Astrocyte (in vitro differentiated cells and primary cell): ENCODE data around the gene SLC26A9. TPM values are rescaled to one million over a fixed set of nuclear protein-coding genes. Genes with fewer than 3 reads are reported as not detected.
A peak's percentile ranks its signal among the peaks of the same experiment; 100 is the strongest.

Source experiments
- DNase-seq: peaks from one replicate; pipeline ENCODE4 v3.0.0-alpha.2; 2010; ENCODE audit warnings: low read depth
- FAIRE-seq: peaks from 2 replicates; lab custom pipeline; 2011; peaks lifted over from hg19 to GRCh38; lab: Jason Lieb, UNC
- H2AFZ ChIP-seq: 2 replicates; pipeline ENCODE4 v1.6.0; 2012; ENCODE audit warnings: low read depth, low read length, inconsistent platforms
- H3K27ac ChIP-seq: 2 replicates; pipeline ENCODE4 v1.5.1; 2011; ENCODE audit warnings: low read depth, low read length, inconsistent platforms
- H3K27me3 ChIP-seq: 2 replicates; pipeline ENCODE4 v1.6.0; 2011; ENCODE audit warnings: low read length, inconsistent platforms; ENCODE audit not compliant: insufficient read depth
- H3K36me3 ChIP-seq: 2 replicates; pipeline ENCODE4 v1.5.1; 2011; ENCODE audit warnings: low read length, inconsistent platforms; ENCODE audit not compliant: insufficient read depth
- H3K4me1 ChIP-seq: 2 replicates; pipeline ENCODE4 v1.5.1; 2011; ENCODE audit warnings: low read length, inconsistent platforms; ENCODE audit not compliant: insufficient read depth
- H3K4me2 ChIP-seq: 2 replicates; pipeline ENCODE4 v1.6.0; 2012; ENCODE audit warnings: low read length, inconsistent platforms
- H3K4me3 ChIP-seq: 2 replicates; pipeline ENCODE4 v1.5.1; 2011; ENCODE audit warnings: low read depth, mild to moderate bottlenecking, low read length, inconsistent platforms; ENCODE audit not compliant: insufficient read depth
- H3K79me2 ChIP-seq: 2 replicates; pipeline ENCODE4 v1.6.0; 2012; ENCODE audit warnings: mild to moderate bottlenecking, low read length, inconsistent platforms; ENCODE audit not compliant: insufficient read depth
- H3K9ac ChIP-seq: 2 replicates; pipeline ENCODE4 v1.6.0; 2012; ENCODE audit warnings: mild to moderate bottlenecking, low read length, inconsistent platforms
- H3K9me3 ChIP-seq: 2 replicates; pipeline ENCODE4 v1.5.1; 2012; ENCODE audit warnings: low read depth, mild to moderate bottlenecking, low read length, inconsistent platforms; ENCODE audit not compliant: insufficient read depth
- H4K20me1 ChIP-seq: 2 replicates; pipeline ENCODE4 v1.6.0; 2012; ENCODE audit warnings: low read length, inconsistent platforms; ENCODE audit not compliant: insufficient read depth
- H3K27ac Mint-ChIP-seq: one replicate; pipeline ENCODE4 v1.8.0; 2021; ENCODE audit warnings: mild to moderate bottlenecking, mixed read lengths; ENCODE audit not compliant: unreplicated experiment
- H3K27me3 Mint-ChIP-seq: one replicate; pipeline ENCODE4 v1.8.0; 2021; ENCODE audit warnings: low read depth, mixed read lengths; ENCODE audit not compliant: unreplicated experiment
- H3K36me3 Mint-ChIP-seq: one replicate; pipeline ENCODE4 v1.8.0; 2021; ENCODE audit warnings: low read depth, mixed read lengths; ENCODE audit not compliant: unreplicated experiment
- H3K4me1 Mint-ChIP-seq: one replicate; pipeline ENCODE4 v1.8.0; 2021; ENCODE audit warnings: low read depth, mixed read lengths; ENCODE audit not compliant: unreplicated experiment
- H3K4me3 Mint-ChIP-seq: one replicate; pipeline ENCODE4 v1.8.0; 2021; ENCODE audit warnings: mild to moderate bottlenecking, moderate library complexity, mixed read lengths; ENCODE audit not compliant: unreplicated experiment
- H3K9me3 Mint-ChIP-seq: one replicate; pipeline ENCODE4 v1.8.0; 2021; ENCODE audit warnings: mild to moderate bottlenecking, mixed read lengths; ENCODE audit not compliant: unreplicated experiment
- CTCF ChIP-seq: IDR thresholded peaks from 2 replicates; pipeline ENCODE4 v1.5.1; 2011; ENCODE audit warnings: low read depth, mild to moderate bottlenecking, inconsistent platforms, low read length, moderate library complexity; ENCODE audit not compliant: insufficient read depth
- EZH2 ChIP-seq: IDR thresholded peaks from 2 replicates; pipeline ENCODE4 v1.6.1; 2012; ENCODE audit warnings: mild to moderate bottlenecking, low read length, inconsistent platforms; ENCODE audit not compliant: insufficient read depth
- total RNA-seq: library from RNA; stranded (reverse); gene quantifications from 2 replicates; pipeline ENCODE4 v1.2.1, GENCODE V29; 2021

SLC26A9 gene
- total RNA-seq, 1 donor from 2014 or later, result not detected

DNA sequence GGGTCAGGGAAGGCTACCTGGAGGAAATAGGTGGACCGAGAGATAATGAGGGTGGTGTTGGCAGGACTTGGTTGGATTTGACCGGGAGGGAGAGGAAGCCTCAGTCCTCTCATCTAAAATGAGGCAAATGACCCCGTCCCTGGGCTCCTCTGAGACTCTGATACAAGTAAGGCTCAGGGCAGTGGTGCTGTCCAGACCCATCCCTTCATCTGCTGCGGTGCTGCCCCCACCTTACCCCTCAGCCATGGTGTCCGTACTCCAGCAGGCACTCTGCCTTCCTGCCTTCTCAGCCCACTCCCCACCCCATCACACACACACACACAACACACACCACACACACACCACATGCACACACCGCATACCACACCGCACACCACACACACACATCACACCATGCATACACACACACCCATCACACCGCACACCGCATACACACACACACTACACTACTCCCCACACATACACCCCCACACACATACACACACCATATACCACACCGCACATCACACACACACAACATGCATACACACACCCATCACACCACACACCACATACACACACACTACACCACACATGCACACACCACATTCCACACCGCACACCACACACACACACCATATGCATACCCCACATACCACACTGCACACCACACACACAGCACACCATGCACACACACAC lies 29.4 kb upstream of the SLC26A9 start:
- H3K4me3 ChIP-seq, result no peak overlapping the region
- no peaks in the 10 kb centered on the region for H3K9me3 Mint-ChIP-seq
- no peaks in the 10 kb centered on the region for H3K36me3 ChIP-seq
- FAIRE-seq (no peak), DNase-seq (peak; percentile 58)
- peaks cover 5% of the 10 kb centered on the region for H3K4me1 ChIP-seq
- no peaks in the 10 kb centered on the region for H3K9me3 ChIP-seq
- no peak overlapping the region for H3K27ac Mint-ChIP-seq
- no peaks in the 10 kb centered on the region for H4K20me1 ChIP-seq
- no peak overlapping the region for H3K4me2 ChIP-seq
- H3K27me3 Mint-ChIP-seq, result peaks cover 15% of the 10 kb centered on the region
- H3K9ac ChIP-seq, result no peak overlapping the region
- no peaks in the 10 kb centered on the region for H3K27me3 ChIP-seq
- TF ChIP-seq EZH2, result no peak
- TF ChIP-seq CTCF, result no peak
- H2AFZ ChIP-seq, result no peak overlapping the region
- H3K36me3 Mint-ChIP-seq, result no peaks in the 10 kb centered on the region
- H3K4me3 Mint-ChIP-seq, result no peak overlapping the region
- no peaks in the 10 kb centered on the region for H3K79me2 ChIP-seq
- peaks cover 7% of the 10 kb centered on the region for H3K4me1 Mint-ChIP-seq
- no peak overlapping the region for H3K27ac ChIP-seq

DNA sequence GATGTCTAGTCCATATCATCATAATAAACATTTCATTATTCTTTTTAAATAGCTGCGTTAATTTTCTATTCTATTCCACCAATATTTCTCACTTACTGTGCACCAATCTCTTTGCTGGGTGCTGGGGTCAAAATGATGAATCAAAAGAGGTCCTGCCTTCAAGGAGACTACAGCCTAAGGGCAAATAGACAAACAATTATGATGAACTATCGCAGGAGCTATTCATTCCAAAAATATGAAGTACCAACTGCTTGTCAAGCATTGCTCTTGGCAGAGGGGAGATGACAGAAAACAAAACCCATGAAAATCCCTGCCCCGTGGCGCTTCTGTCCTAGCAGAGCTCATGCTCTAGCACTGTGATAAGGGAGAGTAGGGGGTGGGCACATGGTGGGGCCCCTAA lies 28.8 kb upstream of the SLC26A9 start:
- H3K79me2 ChIP-seq, result no peaks in the 10 kb centered on the region
- no peak overlapping the region for H3K27ac ChIP-seq
- no peaks in the 10 kb centered on the region for H3K36me3 ChIP-seq
- FAIRE-seq, result no peak
- no peak overlapping the region for H2AFZ ChIP-seq
- Mint-ChIP-seq H3K27ac (no peak overlapping the region), H3K36me3 (no peaks in the 10 kb centered on the region), H3K4me3 (no peak overlapping the region), H3K27me3 (peaks cover 19% of the 10 kb centered on the region), H3K4me1 (peaks cover 5% of the 10 kb centered on the region), H3K9me3 (no peaks in the 10 kb centered on the region)
- no peaks in the 10 kb centered on the region for H3K27me3 ChIP-seq
- H3K9ac ChIP-seq, result no peak overlapping the region
- no peak overlapping the region for H3K4me2 ChIP-seq
- H3K9me3 ChIP-seq, result no peaks in the 10 kb centered on the region
- TF ChIP-seq CTCF (no peak), EZH2 (no peak)
- DNase-seq, result no peak
- H3K4me3 ChIP-seq, result no peak overlapping the region
- peaks cover 4% of the 10 kb centered on the region for H3K4me1 ChIP-seq
- H4K20me1 ChIP-seq, result no peaks in the 10 kb centered on the region

- Histone ChIP-seq H3K27ac (no peak overlapping the region), H3K36me3 (no peaks in the 10 kb centered on the region), H3K9me3 (no peaks in the 10 kb centered on the region), H3K4me3 (no peak overlapping the region), H4K20me1 (no peaks in the 10 kb centered on the region), H2AFZ (no peak overlapping the region), H3K4me1 (no peaks in the 10 kb centered on the region), H3K27me3 (no peaks in the 10 kb centered on the region), H3K9ac (no peak overlapping the region), H3K79me2 (no peaks in the 10 kb centered on the region), H3K4me2 (no peak overlapping the region)
- H3K9me3 Mint-ChIP-seq, result peaks cover 2% of the 10 kb centered on the region
- FAIRE-seq, result no peak
- H3K27me3 Mint-ChIP-seq, result peaks cover 20% of the 10 kb centered on the region
- H3K27ac Mint-ChIP-seq, result no peak overlapping the region
- H3K36me3 Mint-ChIP-seq, result no peaks in the 10 kb centered on the region
- DNase-seq, result no peak
- H3K4me1 Mint-ChIP-seq, result no peaks in the 10 kb centered on the region
- H3K4me3 Mint-ChIP-seq, result no peak overlapping the region
- no peak for TF ChIP-seq EZH2
- no peak for TF ChIP-seq CTCF
These were observed 27.8 kb upstream of the SLC26A9 start for GRCh38 chr1:205971082-205971481.
